ENCODE measurements around the gene LAMB3.

Gene LAMB3

GRCh38 chr1:209595599-209596285 lies 56.5 kb downstream of the LAMB3 start:
- no peak for DNase-seq (ENCODE audit: low read depth in 2 of 2)

GRCh38 chr1:209595028-209595427 lies 57.2 kb downstream of the LAMB3 start:
- no peak for DNase-seq (ENCODE audit: low read depth in 2 of 2)

GRCh38 chr1:209594440-209594839 lies 57.8 kb downstream of the LAMB3 start:
- no peak for DNase-seq (ENCODE audit: low read depth in 2 of 2)

GRCh38 chr1:209593747-209594146 lies 58.5 kb downstream of the LAMB3 start:
- DNase-seq (ENCODE audit: low read depth in 2 of 2): no peak

- no peak for DNase-seq (ENCODE audit: low read depth in 2 of 2)
These were observed 61.8 kb downstream of the LAMB3 start for GRCh38 chr1:209590405-209590804.

GRCh38 chr1:209589863-209590262 lies 62.4 kb downstream of the LAMB3 start:
- no peak for DNase-seq (ENCODE audit: low read depth in 2 of 2)

- no peak for DNase-seq (ENCODE audit: low read depth in 2 of 2)
These were observed 62.8 kb downstream of the LAMB3 start for GRCh38 chr1:209589440-209589839.

GRCh38 chr1:209587789-209588188 lies 64.4 kb downstream of the LAMB3 start:
- DNase-seq (ENCODE audit: low read depth in 2 of 2): no peak

- DNase-seq (ENCODE audit: low read depth in 2 of 2): no peak
These were observed 65.9 kb downstream of the LAMB3 start for GRCh38 chr1:209586221-209586740.

- DNase-seq (ENCODE audit: low read depth in 2 of 2): no peak
These were observed 66.6 kb downstream of the LAMB3 start for GRCh38 chr1:209585672-209586071.

- DNase-seq (ENCODE audit: low read depth in 2 of 2): no peak
These were observed 67.0 kb downstream of the LAMB3 start for GRCh38 chr1:209585197-209585596.

- no peak for DNase-seq (ENCODE audit: low read depth in 2 of 2)
These were observed 68.0 kb downstream of the LAMB3 start for GRCh38 chr1:209584231-209584672.

- DNase-seq (ENCODE audit: low read depth in 2 of 2): no peak
These were observed 68.8 kb downstream of the LAMB3 start, which contains the start of gene CAMK1G for GRCh38 chr1:209583408-209583807. Gene CAMK1G (plus strand): TSS chr1:209583714. CDS start chr1:209594984, 11,270 bp downstream.

- no peak for DNase-seq (ENCODE audit: low read depth in 2 of 2)
These were observed 71.6 kb downstream of the LAMB3 start for GRCh38 chr1:209580577-209580976.

- DNase-seq (ENCODE audit: low read depth in 2 of 2): no peak
These were observed 74.9 kb downstream of the LAMB3 start for GRCh38 chr1:209577346-209577745.

- peak in 1 of 2 donors; percentile 25 for DNase-seq (ENCODE audit: low read depth in 2 of 2)
These were observed 75.6 kb downstream of the LAMB3 start for GRCh38 chr1:209576392-209577197.

GRCh38 chr1:209570743-209571142 lies 81.5 kb downstream of the LAMB3 start:
- DNase-seq (ENCODE audit: low read depth in 2 of 2): no peak

GRCh38 chr1:209569455-209570207 lies 82.6 kb downstream of the LAMB3 start:
- DNase-seq (ENCODE audit: low read depth in 2 of 2): peak; percentile 30 to 46

- no peak for DNase-seq (ENCODE audit: low read depth in 2 of 2)
These were observed 84.5 kb downstream of the LAMB3 start for GRCh38 chr1:209567698-209568175.

- peak; percentile 5 to 49 for DNase-seq (ENCODE audit: low read depth in 2 of 2)
These were observed 86.2 kb downstream of the LAMB3 start for GRCh38 chr1:209565759-209566678.

Data from stimulated activated CD8-positive, alpha-beta memory T cell treated with anti-CD3 and anti-CD28 coated beads, Interleukin-15, amount 100 ng/mL, for 4 hours (primary cell).